Measurements from ENCODE around the gene HES6.
"Not testable (repeated sequence)": the region's sequence is repeated elsewhere in the genome, so short reads cannot be mapped to it uniquely, and the experiment has no call there.

Gene HES6

DNA sequence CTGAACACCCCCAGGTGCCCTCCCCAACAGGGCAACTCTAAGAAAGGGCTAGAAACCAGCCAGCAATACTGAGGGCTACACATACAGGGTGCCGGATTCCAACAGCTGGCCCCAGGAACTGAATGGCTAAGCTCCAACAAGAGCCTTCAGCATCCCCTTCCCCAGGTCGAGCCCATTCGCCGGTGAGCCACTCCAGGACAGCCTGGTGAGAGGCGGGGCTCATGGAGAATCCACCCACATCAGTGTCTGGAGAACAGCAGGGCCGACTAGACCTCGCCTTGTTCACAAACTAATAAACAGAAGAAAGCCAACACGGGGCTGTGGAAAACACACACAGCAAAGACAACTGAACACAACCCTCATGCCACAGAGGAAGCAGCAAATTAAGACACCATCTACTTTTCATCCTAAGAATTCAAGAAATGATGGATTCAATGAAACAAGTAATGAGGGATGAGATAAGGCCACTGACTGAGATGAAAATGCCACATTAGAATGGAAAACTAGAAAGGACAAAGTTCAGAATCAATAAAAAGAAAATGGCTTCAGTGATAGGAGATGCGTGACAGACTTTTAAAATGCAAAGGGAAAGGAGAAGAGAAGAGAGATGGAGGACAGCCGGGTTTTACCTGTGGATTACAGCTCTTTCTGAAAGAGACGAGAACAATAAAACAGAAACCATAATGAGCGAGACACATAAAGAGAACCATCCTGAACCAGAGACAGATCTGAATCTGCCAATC, 40.4 kb upstream of the HES6 start:
- TF ChIP-seq, protein P1, sequence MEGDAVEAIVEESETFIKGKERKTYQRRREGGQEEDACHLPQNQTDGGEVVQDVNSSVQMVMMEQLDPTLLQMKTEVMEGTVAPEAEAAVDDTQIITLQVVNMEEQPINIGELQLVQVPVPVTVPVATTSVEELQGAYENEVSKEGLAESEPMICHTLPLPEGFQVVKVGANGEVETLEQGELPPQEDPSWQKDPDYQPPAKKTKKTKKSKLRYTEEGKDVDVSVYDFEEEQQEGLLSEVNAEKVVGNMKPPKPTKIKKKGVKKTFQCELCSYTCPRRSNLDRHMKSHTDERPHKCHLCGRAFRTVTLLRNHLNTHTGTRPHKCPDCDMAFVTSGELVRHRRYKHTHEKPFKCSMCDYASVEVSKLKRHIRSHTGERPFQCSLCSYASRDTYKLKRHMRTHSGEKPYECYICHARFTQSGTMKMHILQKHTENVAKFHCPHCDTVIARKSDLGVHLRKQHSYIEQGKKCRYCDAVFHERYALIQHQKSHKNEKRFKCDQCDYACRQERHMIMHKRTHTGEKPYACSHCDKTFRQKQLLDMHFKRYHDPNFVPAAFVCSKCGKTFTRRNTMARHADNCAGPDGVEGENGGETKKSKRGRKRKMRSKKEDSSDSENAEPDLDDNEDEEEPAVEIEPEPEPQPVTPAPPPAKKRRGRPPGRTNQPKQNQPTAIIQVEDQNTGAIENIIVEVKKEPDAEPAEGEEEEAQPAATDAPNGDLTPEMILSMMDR (IDR thresholded peaks at IDR 0.05; ENCODE audit: insufficient read depth, missing control alignments): no peak
- DNase-seq (ENCODE audit: insufficient read length, low spot score): no peak
- FAIRE-seq: no peak

GRCh38 chr2:238279324-238279682, 39.5 kb upstream of the HES6 start:
- TF ChIP-seq, protein P1 (IDR thresholded peaks at IDR 0.05; ENCODE audit: insufficient read depth, missing control alignments): no peak
- DNase-seq (ENCODE audit: insufficient read length, low spot score): no peak
- FAIRE-seq: no peak

- TF ChIP-seq, protein P1 (IDR thresholded peaks at IDR 0.05; ENCODE audit: insufficient read depth, missing control alignments): no peak
- FAIRE-seq: no peak
- DNase-seq (ENCODE audit: insufficient read length, low spot score): no peak
These were observed 38.9 kb upstream of the HES6 start for GRCh38 chr2:238278626-238279323.

GRCh38 chr2:238277695-238278094, 37.9 kb upstream of the HES6 start:
- FAIRE-seq: no peak
- no peak for DNase-seq (ENCODE audit: insufficient read length, low spot score)
- TF ChIP-seq, protein P1 (IDR thresholded peaks at IDR 0.05; ENCODE audit: insufficient read depth, missing control alignments): no peak

GRCh38 chr2:238274152-238274865, 34.5 kb upstream of the HES6 start:
- FAIRE-seq (no peak), DNase-seq (ENCODE audit: insufficient read length, low spot score) (no peak)
- TF ChIP-seq, protein P1 (IDR thresholded peaks at IDR 0.05; ENCODE audit: insufficient read depth, missing control alignments): no peak

- FAIRE-seq; DNase-seq (ENCODE audit: insufficient read length, low spot score): not testable (repeated sequence)
These were observed 33.6 kb upstream of the HES6 start for GRCh38 chr2:238273433-238273832.

DNA sequence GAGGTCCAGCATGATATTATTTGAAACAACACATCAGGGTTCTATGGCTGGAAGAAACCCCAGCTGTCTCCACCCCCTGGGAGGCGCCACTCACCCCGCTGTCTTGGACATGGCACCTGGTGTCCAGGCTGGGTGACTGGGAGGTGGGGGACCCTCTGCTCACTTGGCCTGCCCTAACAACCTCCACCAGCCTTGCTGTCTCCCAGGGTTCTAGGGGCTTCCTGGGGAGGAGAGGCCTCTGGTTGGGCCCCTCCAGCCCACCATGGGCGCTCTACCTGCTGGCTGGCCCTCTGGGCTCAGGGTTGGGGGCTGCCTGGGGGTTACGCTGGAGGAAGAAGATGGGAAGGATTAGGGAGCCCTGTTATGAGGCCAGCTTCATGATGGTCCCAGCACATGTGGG, 32.3 kb upstream of the HES6 start:
- TF ChIP-seq, protein P1 (IDR thresholded peaks at IDR 0.05; ENCODE audit: insufficient read depth, missing control alignments): no peak
- DNase-seq (ENCODE audit: insufficient read length, low spot score) (no peak), FAIRE-seq (no peak)

GRCh38 chr2:238271686-238272085, 31.8 kb upstream of the HES6 start:
- not testable (repeated sequence) for FAIRE-seq; DNase-seq (ENCODE audit: insufficient read length, low spot score)

Measured in D721Med (cell line).